Activated B cell treated with CpG ODN at 0.5 μM for 24 hours (primary cell): ENCODE measurements around the gene HCN3. TPM values are rescaled to one million over a fixed set of nuclear protein-coding genes. Genes with fewer than 3 reads are reported as not detected.
"Not testable (repeated sequence)": the region's sequence is repeated elsewhere in the genome, so short reads cannot be mapped to it uniquely, and the experiment has no call there.

Source experiments
- ATAC-seq: fragments of 200-7000 bp; cut with Tn5 transposase; one replicate; pipeline ENCODE4 v1.10.0; 2021; ENCODE audit warnings: low read depth, mild to moderate bottlenecking, moderate library complexity
- CTCF ChIA-PET: fragments of 350-600 bp; sonication (Branson Sonifier 250); formaldehyde crosslinking; loops from one replicate; lab custom pipeline; 2021; ENCODE audit warnings: antibody characterized with exemption; lab: Charles Lee
- POLR2A ChIA-PET: fragments of 350-600 bp; sonication (Branson Sonifier 250); formaldehyde crosslinking; loops from one replicate; lab custom pipeline; 2021; ENCODE audit warnings: antibody characterized with exemption; lab: Charles Lee
- DNase-seq: peaks from one replicate; pipeline ENCODE4 v3.0.0; 2022
- H3K27ac Mint-ChIP-seq: one replicate; pipeline ENCODE4 v1.8.0; 2020; ENCODE audit warnings: mixed read lengths
- H3K27me3 Mint-ChIP-seq: one replicate; pipeline ENCODE4 v1.8.0; 2021; ENCODE audit warnings: mixed read lengths
- H3K36me3 Mint-ChIP-seq: one replicate; pipeline ENCODE4 v1.8.0; 2021; ENCODE audit warnings: low read depth, mixed read lengths
- H3K4me1 Mint-ChIP-seq: one replicate; pipeline ENCODE4 v1.8.0; 2021; ENCODE audit warnings: mixed read lengths
- H3K4me3 Mint-ChIP-seq: one replicate; pipeline ENCODE4 v1.8.0; 2020; ENCODE audit warnings: mild to moderate bottlenecking, mixed read lengths
- H3K9me3 Mint-ChIP-seq: one replicate; pipeline ENCODE4 v1.8.0; 2020; ENCODE audit warnings: mixed read lengths
- intact Hi-C: fragments of 100-400 bp; cut with micrococcal nuclease; formaldehyde crosslinking; loops from one replicate; pipeline ENCODE4 v1.15.1; 2024
- total RNA-seq: library from RNA; stranded (reverse); gene quantifications from 2 replicates; pipeline ENCODE4 v1.2.3, GENCODE V29; 2022
- TF ChIP-seq, protein P1 (sequence below): fragments of 200-600 bp; IDR thresholded peaks from one replicate; pipeline ENCODE4 v1.8.0; 2022; ENCODE audit warnings: antibody characterized with exemption, mild to moderate bottlenecking

Gene HCN3
- total RNA-seq, 1 donor from 2014 or later = 2.7 TPM

DNA sequence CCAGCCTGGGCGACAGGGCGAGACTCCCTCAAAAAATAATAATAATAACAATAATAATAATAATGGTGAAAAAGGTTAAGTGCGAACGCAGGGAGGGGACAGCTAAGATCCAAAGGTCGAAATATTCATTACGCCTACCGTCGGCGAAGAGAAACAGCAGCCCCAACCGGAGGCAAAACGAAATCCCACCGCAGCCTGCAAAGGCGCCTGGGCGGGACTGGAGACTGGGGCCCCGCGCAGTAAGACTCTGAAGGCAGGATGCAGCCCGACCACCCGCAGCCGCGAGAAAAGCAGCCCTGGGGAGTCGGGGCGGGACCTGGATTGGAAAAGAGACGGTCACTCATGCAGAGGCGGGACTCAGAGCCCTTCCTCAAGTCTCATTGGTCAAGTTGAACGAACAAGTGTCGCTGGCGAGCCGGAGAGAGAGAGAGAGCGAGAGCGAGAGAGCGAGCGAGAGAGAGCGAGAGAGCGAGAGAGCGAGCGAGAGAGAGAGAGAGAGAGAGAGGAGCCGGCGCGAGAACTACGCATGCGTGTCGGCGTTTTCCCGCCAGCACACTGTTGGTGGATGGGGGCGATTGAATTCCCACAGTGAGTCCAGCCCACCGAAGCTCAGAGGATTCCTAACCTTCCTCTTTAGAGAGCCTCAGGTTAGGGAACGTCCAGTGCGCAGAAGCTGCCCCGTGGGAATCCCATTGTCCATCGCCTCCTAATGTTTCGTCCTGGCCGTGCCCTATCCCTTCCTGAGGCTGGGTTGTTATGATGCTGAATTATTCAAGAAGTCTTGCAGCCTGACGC lies 32.7 kb upstream of the HCN3 start:
- Mint-ChIP-seq H3K9me3 (no peaks in the 10 kb centered on the region), H3K36me3 (peaks cover 7% of the 10 kb centered on the region), H3K4me3 (peak overlapping the region; percentile 85), H3K27ac (peak overlapping the region; percentile 96), H3K4me1 (peaks cover 39% of the 10 kb centered on the region), H3K27me3 (peaks cover 2% of the 10 kb centered on the region)
- intact Hi-C loops = loop anchor here (1.0 to 5.0 kb wide), 7 partner anchors 11 to 79 kb away; partner anchors contain the start of genes ENTREP3, FDPS, HCN3 and MTX1
- ATAC-seq (peak; percentile 97), DNase-seq (peak; percentile 87)
- TF ChIP-seq, protein P1, sequence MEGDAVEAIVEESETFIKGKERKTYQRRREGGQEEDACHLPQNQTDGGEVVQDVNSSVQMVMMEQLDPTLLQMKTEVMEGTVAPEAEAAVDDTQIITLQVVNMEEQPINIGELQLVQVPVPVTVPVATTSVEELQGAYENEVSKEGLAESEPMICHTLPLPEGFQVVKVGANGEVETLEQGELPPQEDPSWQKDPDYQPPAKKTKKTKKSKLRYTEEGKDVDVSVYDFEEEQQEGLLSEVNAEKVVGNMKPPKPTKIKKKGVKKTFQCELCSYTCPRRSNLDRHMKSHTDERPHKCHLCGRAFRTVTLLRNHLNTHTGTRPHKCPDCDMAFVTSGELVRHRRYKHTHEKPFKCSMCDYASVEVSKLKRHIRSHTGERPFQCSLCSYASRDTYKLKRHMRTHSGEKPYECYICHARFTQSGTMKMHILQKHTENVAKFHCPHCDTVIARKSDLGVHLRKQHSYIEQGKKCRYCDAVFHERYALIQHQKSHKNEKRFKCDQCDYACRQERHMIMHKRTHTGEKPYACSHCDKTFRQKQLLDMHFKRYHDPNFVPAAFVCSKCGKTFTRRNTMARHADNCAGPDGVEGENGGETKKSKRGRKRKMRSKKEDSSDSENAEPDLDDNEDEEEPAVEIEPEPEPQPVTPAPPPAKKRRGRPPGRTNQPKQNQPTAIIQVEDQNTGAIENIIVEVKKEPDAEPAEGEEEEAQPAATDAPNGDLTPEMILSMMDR = no peak
- CTCF ChIA-PET = interaction anchor here (0.6 to 1.4 kb wide), 5 partner anchors 18 to 79 kb away, joined by 3 to 5 read pairs (median 4); no protein-coding TSS in a partner anchor
- POLR2A ChIA-PET = interaction anchor here (0.8 to 2.7 kb wide), 12 partner anchors 11 to 319 kb away, joined by 3 to 13 read pairs (median 6); partner anchors contain the start of genes ENTREP3, FDPS, KRTCAP2 and MTX1

DNA sequence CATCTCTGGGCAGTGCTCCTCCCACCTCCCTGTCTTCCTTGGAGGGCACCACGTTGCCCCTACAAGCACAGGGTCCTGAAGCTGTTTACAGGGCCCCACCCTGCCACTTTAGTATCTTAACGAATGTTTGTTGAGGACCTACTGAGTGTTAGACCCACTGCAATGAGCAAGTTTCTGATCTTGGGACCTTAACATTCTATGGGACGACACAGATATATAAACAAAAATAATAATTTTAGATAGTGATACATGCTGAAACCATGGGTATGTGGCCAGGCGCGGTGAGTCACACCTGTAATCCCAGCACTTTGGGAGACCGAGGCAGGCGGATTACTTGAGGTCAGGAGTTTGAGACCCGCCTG lies 32.1 kb upstream of the HCN3 start:
- peak overlapping the region; percentile 85 for H3K4me3 Mint-ChIP-seq
- no peak for DNase-seq
- ChIA-PET POLR2A (interaction anchor here (0.6 to 2.7 kb wide), 9 partner anchors 10 to 1015 kb away, joined by 3 to 13 read pairs (median 5); partner anchors contain the start of genes CLK2, ENTREP3, FDPS and KRTCAP2), CTCF (interaction anchor here (1.0 to 1.5 kb wide), 2 partner anchors 18 to 38 kb away, joined by 3 to 5 read pairs; partner anchors contain the start of gene THBS3)
- H3K27ac Mint-ChIP-seq = peak overlapping the region; percentile 96
- peaks cover 2% of the 10 kb centered on the region for H3K27me3 Mint-ChIP-seq
- no peaks in the 10 kb centered on the region for H3K9me3 Mint-ChIP-seq
- TF ChIP-seq, protein P1 = no peak
- H3K36me3 Mint-ChIP-seq = peaks cover 6% of the 10 kb centered on the region
- H3K4me1 Mint-ChIP-seq = peaks cover 37% of the 10 kb centered on the region
- ATAC-seq = peak; percentile 2
- intact Hi-C loops = no loop called here

DNA sequence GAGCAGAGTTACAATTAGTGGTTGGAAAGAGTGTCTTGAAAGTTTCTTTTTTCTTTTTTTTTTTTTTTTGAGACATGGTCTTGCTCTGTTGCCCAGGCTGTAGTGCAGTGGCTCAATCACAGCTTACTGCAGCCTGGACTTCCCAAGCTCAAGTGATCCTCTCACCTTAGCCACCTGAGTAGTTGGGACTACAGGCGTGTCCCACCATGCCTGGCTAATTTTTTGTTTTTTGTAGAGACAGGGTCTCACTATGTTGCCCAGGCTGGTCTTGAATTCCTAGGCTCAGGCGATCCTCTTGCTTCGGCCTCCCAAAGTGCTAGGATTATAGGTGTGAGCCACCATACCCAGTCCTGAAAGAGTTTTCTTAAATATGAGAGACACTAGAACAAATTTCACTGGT lies 30.5 kb upstream of the HCN3 start:
- H3K4me3 Mint-ChIP-seq, H3K27ac Mint-ChIP-seq, H3K36me3 Mint-ChIP-seq, DNase-seq, H3K27me3 Mint-ChIP-seq, H3K9me3 Mint-ChIP-seq, ATAC-seq, intact Hi-C loops: not testable (repeated sequence)
- H3K4me1 Mint-ChIP-seq = peaks cover 25% of the 10 kb centered on the region
- POLR2A ChIA-PET = interaction anchor here (0.5 to 1.7 kb wide), 3 partner anchors 15 to 106 kb away, joined by 4 to 6 read pairs (median 4); partner anchors contain the start of genes CLK2 and SCAMP3
- CTCF ChIA-PET = interaction anchor here (2.0 kb wide), 1 partner anchor 77 kb away, joined by 6 read pairs; no protein-coding TSS in a partner anchor

DNA sequence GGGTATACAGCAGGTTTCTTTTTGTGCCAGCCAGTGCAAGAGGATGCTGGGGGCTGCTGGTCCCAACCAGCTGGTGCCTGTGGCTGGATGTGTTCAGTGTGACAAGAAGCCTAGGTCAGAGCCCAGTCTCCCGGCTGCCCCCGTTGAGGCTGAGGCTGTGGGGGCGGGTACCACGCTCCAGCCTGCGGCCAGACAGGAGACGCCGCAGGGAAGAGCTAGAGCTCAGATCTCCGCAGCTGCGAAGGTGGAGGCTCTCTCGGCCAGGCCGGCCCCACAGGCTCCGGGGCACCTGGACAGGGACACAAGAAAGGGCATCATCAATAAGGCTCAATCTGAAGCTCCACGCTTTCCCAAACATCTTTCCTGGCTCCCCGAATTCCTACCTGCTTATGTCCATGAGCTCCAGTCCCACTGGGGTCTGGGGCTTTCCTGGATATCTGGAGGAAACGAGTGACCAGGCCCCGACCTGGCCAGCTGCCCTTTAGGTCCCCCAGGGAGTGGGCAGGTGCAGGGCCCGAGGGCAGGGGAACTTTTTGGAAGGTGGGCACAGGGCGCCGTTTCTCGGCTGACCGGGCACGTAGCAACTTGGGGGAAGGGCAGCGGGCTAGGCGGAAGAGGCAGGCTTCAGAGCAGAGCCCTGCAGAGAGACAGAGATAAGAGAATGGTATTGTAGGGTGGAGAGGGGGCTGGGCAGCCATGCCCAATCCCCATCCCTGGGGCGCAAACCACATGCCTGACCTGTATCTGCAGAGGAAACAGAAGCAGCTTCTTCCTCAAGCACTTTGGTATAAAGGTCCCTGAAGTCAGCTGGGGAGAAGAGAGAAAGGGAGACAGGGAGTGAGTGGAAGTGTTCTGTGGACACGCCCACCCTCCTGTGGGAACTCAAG lies 29.4 kb upstream of the HCN3 start:
- no peak for DNase-seq
- Mint-ChIP-seq H3K36me3 (peaks cover 3% of the 10 kb centered on the region), H3K27ac (no peak overlapping the region), H3K4me3 (no peak overlapping the region), H3K4me1 (peaks cover 25% of the 10 kb centered on the region), H3K9me3 (no peaks in the 10 kb centered on the region), H3K27me3 (peaks cover 2% of the 10 kb centered on the region)
- ChIA-PET POLR2A (interaction anchor here (0.7 to 5.4 kb wide), 5 partner anchors 14 to 436 kb away, joined by 3 to 30 read pairs (median 4); partner anchors contain the start of genes CLK2 and SCAMP3), CTCF (interaction anchor here (0.9 to 2.0 kb wide), 2 partner anchors 21 to 76 kb away, joined by 3 to 6 read pairs; no protein-coding TSS in a partner anchor)
- TF ChIP-seq, protein P1 = no peak
- intact Hi-C loops = no loop called here
- ATAC-seq = no peak

DNA sequence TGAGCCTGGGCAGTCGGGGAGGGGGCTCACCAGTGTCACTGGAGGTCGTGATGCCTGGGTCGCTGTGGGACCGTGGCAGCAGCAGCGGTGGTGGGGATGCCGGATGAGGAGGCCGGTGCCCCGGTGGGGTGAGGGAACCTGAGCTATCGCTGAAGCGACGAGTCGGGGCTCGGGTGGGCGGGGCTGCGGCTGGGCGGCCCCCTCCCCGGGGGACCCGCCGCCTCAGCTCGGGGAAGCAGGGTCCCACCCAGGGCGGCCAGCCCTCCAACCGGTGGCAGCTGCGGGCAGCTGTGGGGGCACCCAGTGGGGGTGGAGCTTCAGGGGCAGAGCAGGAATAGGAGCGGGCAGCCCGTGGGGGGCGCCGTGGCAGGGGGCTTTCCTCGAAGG lies 27.0 kb upstream of the HCN3 start:
- Mint-ChIP-seq H3K27me3 (no peaks in the 10 kb centered on the region), H3K4me3 (peak overlapping the region; percentile 73), H3K36me3 (no peaks in the 10 kb centered on the region), H3K9me3 (no peaks in the 10 kb centered on the region), H3K27ac (no peak overlapping the region), H3K4me1 (peaks cover 23% of the 10 kb centered on the region)
- ATAC-seq = peak; percentile 12
- TF ChIP-seq, protein P1 = no peak
- CTCF ChIA-PET = interaction anchor here (0.8 to 4.0 kb wide), 21 partner anchors 9 to 479 kb away, joined by 3 to 79 read pairs (median 5); partner anchors contain the start of genes CLK2, FDPS, HCN3 and MTX1
- intact Hi-C loops = loop anchor here (1.0 to 10.0 kb wide), 5 partner anchors 58 to 805 kb away; partner anchors contain the start of genes FDPS, LAMTOR2 and UBQLN4
- POLR2A ChIA-PET = interaction anchor here (0.5 to 5.4 kb wide), 13 partner anchors 9 to 313 kb away, joined by 3 to 31 read pairs (median 7); partner anchors contain the start of genes ASH1L, CLK2, FDPS and MTX1
- DNase-seq = no peak
